Measurements from ENCODE around the gene MARCHF4.

GRCh38 chr2:216387262-216387661 lies 15.0 kb upstream of the MARCHF4 start:
- TF ChIP-seq CTCF (conservative IDR thresholded peaks at IDR 0.05; ENCODE audit: low read depth, low read length) (no peak), EZH2 (IDR thresholded peaks at IDR 0.05; ENCODE audit: borderline replicate concordance, low read depth, low read length, poor library complexity, severe bottlenecking) (no peak)
